Stimulated activated CD8-positive, alpha-beta memory T cell treated with anti-CD3 and anti-CD28 coated beads, Interleukin-4, amount 100 ng/mL, for 48 hours (primary cell): ENCODE measurements around the gene MMEL1.

Experiments
- DNase-seq: peaks from one replicate; pipeline ENCODE4 v3.0.0-alpha.2; 2020

The MMEL1 gene

DNA sequence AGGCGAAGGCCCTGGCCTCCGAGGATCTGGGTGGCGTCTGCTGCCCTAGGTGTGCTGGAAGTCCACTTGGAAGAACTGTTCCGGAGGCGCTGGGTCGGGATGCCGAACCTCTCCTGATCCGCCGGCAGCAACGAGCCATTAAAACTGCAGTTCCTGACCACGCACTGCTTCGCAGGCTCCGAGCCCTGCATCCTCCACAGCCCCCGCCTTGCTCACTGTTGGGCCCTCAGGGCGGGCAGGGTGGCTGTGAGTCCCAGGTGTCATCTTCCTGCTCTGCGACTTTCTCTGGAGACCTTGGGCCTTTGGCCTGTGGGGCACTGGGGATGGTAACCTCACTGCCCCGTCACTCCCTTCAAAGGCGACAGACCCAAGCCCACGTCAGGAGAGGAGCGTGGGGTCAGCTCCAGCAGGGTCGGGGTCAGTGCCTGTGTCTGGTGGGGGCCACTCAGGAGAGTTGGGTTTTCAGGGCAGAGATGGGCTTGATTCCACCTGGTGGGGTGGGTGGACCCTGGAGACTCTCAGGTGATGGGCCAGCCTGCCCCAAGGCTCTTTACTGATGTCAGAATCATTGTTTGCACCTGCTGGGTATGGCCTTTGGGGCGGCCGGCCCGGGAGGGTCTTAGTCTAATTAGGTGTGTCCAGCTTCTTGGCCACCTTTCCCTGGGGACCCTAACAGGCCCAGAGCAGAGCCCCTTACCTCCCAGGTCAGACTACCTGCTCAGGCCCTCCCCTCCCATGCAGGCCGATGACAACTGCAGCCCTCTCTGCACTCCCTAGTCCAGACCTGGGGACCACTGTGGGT, 43.2 kb downstream of the MMEL1 start:
- no peak for DNase-seq

DNA sequence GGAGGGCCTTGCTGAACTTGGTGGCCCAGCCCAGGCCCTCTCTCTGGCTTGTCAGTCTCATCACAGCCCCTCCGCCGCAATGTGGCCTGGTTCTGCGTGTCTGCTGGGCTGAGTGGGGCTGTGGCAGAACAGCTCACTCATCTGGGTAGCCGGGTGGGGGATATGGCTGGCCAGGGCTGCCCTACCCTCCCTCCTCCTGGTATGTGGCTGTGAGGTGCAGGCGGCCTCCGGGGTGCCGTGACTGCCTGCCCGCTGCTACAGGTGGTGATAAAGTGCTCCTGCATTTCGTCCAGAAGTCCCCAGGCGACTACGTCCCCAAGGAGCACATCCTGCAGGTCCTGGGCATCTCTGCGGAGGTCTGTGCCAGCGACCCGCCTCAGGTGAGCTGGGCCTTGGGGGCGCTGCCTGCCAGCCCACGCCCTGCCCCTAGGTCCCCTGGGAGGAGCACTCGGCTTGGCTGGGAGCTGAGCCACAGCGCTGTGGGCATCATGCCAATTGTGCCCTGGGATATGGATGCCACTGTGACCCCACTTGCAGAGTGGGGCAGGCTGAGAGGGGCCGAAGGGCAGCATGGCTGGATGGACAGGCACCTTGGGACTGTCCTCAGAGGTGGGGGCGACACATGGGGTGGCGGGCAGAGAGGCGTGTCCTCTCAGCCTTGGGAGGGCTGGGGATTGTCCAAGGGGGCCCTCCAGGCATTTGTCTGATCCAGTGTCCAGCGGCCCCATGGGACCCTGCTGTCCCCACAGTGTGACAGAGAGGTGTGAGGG, 44.0 kb downstream of the MMEL1 start:
- DNase-seq, result no peak

DNA sequence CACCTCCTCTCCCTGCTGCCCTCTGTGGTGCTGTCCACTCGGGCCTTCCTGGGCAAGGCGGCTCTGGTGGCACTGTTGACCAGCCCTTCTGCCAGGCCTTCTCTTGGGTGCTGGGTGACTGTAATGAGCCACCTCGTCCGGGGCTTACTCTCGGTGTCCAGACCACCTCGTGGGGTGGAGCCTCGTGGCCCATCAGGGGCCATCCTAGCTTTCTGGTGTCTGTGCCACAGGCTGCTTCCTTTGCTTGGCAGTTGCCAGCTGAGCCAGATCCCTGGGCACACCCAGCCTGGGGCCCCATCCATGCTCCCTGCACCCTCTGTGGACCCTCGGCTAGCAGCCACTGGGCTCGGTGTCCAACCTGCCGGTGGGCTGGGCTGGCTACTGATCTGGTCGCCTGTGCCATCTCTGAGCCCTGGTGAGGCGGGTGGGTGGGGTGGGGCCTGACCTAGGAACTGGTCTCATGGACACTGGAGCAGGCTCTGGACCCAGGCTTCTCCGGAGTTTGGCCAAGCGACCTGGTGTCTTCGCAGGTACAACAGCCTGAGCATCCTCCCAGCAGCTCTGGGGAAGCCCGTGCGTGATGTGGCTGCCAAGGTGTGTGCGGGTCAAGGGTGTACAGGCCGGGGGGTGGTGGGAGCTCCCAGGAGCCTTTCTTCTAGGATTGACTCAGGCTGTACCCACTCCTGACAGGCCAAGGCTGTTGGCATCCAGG, 44.8 kb downstream of the MMEL1 start:
- no peak for DNase-seq

DNA sequence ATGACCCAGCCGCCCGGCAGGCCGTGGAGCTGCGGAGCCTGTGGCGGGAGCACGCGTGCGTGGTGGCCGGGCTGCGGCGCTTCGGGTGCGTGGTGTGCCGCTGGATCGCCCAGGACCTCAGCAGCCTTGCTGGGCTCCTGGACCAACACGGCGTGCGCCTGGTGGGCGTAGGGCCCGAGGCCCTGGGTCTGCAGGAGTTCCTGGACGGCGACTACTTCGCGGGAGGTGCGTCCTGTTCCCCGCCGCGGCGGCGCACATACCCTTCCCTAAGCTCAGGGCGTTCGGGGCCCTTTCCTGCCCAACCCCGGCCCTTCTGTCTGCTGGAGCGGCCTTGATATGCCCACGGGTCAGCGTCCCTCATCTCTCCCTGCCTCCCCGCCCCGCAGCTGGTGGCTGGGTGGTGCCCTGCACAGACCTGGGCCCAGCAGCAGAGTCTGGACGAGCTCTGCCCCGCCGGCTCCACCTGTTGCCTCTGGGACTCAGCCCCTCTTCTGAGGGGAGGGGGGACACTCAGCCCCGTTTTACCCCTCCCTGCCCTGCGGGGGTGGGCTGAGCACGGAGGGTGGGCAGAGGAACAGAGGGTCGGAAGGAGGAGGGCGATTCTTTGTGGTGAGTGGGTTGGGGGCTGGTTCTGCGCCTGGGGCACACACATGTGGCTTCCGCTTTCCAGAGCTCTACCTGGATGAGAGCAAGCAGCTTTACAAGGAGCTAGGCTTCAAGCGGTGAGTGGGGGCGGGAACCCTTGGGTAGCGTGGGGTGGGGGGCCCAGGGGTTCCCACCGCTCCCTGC, 45.6 kb downstream of the MMEL1 start:
- DNase-seq, result peak; percentile 48

DNA sequence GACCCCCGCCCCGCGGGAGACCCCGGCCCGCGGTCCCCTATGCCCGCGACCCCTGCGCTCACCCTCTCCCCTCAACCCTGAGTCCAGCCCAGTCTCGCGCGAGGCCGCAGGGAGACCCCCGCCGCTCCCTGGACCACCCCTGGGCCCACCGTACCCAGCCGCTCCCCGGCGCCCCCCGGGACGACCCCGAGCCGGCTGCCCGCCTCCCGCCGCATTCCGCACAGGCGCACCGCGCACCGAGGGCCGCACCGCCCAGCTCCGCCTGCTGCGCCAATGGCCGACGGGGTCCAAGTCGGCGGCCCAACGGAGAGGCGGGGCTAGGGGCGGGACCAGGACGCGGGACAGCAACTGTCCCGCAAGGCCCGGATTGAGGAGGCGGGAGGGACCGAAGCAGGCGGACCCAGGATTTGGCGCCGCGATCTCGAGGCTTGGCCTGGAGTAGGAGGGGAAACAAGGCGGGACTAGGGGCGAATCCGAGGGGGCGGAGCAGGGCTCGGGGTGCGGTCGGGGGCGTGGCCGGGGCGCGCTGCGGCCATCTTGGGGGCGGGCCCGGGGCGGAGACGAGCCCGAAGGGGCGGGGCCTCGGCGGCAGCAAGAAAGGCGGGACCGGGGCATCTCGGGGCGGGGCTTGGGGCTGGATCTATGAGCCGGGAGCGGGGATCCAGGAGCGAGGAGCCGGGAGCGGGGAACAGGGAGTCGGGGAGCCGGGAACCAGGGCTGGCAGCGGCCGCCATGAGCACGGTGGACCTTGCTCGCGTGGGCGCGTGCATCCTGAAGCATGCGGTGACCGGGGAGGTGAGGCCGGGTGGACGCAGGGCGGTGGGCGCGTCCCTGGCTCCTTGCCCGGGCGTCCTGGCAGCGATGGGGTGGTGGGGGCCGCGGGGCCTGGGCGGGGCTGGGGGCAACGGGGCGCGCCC, 46.4 kb downstream of the MMEL1 start, which contains the start of gene PRXL2B:
PRXL2B (plus strand) TSS at position 624 of the 917 bp plus-strand sequence; CDS start at position 733, 109 bp downstream.
- DNase-seq, result peak; percentile 99

DNA sequence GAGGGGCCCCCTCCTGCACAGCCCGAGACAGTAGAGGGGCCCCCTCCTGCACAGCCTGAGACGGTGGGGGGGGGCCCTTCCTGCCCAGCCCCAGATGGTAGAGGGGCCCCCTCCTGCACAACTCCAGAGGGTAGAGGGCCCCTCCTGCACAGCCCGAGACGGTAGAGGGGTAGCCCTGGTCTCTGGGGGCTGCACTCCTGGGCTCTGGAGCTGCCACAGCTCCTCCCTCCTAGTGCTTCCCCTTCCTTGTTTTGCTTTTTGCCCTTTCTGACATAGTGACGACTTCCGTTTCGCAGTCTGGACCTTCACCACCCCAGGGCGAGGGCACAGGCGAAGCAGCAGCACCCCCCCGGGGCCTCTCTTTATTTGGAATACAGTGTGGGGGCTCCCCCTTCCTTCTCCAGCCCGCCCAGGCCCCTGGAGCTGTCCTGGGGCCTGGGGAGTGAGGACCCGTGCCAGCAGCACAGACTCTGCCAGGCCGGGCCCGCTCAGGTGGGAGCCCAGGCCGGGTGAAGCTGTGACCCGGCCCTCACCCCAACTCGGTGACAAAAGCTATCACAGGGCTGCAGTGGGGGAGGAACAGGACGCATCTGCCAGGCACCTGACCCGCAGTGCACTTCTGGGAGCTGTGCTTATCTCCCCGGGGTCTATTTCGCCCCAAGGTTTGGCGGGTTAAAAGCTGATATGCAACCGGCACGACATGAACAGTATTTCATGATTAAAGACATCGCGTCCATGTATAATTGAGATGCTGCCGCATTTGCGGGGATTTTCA, 47.3 kb downstream of the MMEL1 start:
- DNase-seq, result peak; percentile 78

DNA sequence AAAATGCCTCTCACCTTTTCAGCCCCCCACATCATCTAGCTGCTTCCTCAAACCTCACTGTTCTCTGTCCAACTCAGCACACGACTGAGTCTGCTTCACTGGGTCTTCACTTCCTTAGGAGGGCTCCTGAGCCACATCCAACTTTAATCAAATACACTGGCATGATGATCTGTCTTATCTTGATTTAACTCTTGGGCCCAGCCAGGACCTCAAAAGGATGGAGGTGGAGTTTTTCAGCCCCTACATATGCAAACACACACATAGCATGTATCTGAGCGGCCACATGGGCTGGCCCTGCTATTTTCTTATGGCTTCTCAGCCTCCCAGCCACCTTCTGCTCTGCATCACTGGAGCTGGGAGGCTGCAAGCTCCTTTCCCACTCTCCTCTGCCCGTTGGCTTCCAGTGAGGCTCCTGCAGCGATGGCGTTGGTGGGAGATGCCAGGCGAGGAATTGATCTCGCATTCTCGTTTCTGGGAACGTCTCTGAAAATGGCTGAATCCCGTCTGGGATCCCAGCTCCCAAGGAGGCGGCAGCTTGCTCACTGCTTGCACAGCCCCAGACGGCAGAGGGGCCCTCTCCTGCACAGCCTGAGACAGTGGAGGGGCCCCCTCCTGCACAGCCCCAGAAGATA, 48.0 kb downstream of the MMEL1 start:
- peak; percentile 34 for DNase-seq

DNA sequence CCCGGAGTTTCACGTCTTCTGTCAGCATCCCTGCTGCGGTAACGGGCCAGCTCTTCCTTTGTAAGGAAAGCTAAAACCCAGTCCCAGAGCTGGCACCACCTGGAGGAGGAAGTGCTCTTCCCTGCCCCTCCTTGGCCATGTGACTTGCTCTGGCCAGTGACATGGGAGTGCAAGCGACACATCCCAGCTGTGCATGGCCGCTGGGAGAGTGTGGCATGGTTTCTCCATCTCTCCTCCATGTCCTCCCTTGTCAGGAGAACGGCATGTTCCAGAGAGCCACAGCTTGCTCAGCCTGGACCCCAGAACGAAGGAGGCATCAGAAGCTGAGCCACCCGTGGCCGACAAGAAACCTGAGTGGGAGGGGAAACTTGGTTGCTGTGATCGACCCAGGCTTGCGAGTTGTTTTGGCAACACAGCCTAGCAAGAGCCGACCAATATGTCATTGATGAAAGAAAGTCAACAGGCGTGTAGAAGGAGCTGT, 48.9 kb downstream of the MMEL1 start:
- DNase-seq, result peak; percentile 41

DNA sequence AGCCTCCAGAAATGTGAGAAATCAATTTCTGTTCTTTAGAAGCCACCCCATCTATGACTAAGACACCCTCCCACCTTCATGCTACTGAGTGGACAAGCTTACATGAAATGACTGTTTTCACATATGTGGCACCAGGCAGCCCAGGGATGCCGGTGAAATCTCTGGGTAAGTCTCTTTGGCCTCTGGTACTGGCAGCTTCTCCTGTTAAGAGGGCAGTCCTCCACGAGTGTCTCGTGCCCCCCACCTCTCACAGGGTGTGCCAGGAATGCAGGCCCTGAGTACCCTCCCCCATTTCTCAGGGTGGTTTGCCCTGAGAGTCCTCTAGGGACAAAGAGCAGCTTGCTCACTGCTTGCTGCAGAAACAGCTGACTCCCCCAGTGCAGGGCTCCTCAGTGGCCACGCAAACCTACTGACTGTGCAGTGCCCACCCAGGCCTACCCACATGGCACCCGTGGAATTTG, 49.5 kb downstream of the MMEL1 start:
- peak; percentile 41 for DNase-seq

DNA sequence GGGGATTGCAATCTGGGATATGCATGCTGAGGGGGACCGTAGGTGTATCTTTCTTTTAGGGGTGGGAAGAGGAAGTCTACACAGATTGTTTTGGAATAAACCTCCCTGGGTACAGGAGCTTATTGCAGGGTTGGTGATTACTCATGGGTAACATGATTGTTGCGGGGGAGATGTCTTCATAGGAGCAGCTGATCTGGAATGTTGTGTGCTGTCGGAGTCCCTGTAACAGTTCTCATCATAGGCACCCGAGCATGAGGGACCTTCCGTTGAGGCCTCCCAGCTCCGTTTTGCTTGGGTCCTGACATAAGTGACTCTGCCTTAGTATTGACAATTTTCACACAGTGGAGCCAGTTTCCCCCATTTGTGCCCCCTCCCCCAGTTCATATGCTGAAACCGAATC, 50.4 kb downstream of the MMEL1 start:
- no peak for DNase-seq

DNA sequence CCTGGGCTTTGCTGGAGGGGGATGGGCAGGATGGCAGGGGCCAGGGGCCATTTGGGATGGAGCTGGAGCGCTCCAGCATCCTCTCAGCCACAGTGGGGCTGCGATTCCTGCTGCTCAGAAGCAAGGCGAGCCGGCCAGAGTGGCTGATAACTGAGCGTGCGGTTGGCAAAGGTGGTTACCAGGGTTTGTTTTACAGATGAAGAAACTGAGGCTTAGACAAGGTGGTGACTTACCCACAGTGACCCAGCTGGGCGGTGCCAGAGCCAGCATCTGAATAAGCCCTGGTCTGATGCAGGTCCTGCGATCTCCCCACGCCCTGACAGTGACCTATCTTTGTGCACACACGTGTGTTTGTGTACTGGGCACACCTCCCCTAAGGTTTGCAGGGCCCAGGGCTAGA, 52.1 kb downstream of the MMEL1 start:
- no peak for DNase-seq

DNA sequence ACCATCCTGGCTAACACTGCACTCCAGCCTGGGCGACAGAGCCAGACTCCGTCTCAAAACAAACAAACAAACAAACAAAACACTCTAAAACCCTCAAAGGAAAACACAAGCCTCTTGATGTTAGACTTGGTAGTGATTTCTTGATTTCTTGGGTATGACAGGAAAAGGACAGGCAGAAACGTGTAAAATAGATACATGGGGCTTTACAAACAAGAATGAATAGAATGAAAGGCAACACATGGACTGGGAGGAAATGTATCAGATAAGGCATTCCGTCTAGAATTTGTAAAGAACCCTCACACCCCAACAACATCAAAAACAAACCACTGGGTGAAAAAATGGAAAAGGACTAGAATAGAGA, 54.1 kb downstream of the MMEL1 start:
- no peak for DNase-seq

DNA sequence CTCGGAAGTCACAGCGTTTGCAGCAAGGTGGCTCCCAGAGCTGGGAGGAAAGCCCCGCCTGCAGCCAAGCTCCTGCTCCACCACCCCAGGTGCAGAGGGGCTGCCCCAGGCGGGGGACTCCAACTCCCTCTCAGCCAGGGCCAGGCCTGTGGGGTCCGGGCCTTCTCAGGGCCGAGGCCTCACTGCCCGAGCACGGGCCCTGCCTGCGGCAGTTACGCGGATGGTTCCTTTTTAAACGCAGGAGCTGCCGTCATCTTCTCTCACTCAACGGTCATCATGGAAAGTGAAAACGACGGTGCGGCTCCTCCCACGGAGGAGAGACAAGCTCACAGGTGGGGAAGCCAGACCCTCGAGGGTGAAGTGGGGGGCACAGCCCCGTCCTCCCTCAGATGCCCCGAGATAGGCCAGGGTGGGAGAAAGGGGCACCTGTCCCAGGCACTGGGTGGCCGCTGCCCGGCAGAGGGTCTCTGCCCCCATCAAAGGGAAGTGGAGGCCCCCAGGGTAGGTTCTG, 55.2 kb downstream of the MMEL1 start:
- peak; percentile 57 for DNase-seq

DNA sequence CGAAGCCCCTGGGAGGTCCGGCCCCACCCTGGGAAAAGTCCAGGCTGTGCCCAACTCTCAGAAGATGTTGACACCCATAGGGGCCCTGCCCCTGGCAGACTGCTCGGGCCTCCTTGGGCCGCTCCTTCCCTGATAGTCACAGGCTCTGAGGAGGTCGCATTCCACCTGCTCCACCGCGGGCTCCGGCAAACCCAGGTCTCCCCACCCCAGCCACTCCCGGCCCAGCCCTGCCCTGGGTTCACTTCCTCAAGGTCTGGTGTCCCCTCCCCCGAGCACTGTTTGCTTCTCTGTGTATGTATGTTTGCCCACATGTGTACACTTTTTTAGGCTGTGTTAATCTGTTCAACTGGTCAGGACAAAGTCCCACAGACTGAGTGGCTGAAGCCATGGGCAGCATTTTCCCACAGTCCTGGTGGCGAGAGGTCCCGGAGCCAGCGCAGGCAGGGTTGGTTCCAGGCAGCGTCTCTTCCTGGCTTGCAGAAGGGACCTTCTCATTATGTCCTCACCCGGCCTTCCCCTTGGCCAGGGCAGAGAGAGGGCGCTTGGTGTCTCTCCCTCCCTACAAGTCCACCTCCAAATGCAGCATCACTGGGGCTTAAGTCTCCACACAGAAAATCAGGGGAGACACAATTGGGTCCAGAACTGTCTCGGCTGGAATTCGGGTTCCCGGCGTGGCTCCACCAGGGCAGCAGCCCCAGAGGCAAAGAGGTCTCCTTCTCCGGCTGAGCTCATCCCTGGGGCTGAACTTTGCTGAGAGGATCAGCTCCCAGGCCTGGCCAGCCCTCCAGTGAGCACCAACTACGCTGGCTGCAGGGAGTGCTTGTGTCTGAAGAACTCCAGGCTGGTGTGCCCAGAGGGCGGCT, 56.8 kb downstream of the MMEL1 start:
- DNase-seq, result no peak

DNA sequence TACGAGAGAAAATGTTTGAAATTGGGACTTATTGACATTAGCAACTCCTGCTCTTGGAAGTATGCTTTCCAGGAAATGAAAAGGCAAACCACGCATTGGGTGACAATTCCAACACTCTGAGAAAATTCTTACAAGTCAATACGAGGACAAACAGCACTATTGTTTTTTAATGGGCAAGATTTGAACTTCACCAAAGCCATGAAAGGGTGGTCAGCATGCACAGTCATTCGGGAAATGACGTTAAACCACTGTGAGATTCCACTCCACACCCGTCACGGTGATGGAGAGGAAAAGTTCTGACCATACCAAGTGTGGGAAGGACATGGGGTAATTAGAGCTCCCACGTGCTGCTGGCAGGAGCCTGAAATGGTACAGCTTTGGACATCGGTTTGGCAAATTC, 58.5 kb downstream of the MMEL1 start:
- DNase-seq, result no peak

DNA sequence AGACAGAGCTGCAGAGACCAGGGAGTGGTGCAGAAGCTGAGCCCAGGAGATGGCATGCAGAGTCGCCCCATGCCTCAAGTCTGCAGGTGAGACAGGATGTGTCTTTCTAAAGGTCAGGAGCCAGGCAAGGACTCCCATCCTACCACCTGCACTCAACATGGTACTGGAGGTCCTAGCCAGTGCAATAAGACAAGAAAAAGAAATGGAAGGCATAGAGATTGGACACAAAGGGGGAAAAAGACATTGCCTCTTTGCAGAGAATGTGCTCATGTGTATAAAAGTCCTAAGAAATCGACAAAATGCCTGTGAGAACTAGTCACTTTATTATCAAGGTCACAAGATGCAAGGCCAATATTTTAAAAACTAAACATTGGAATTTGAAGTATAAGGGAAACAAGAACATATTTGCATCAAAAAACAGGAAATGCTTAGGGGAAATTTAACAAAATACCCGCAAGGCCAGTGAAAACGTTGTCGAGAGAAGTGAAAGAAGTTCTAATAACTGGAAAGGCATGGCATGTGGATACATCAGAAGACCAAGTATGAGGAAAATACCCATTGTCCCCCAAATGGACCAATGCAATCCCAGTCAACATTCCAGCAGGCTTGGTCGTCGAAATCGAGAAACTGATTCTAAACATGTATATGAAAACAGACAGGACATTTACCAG, 59.4 kb downstream of the MMEL1 start:
- DNase-seq, result no peak

DNA sequence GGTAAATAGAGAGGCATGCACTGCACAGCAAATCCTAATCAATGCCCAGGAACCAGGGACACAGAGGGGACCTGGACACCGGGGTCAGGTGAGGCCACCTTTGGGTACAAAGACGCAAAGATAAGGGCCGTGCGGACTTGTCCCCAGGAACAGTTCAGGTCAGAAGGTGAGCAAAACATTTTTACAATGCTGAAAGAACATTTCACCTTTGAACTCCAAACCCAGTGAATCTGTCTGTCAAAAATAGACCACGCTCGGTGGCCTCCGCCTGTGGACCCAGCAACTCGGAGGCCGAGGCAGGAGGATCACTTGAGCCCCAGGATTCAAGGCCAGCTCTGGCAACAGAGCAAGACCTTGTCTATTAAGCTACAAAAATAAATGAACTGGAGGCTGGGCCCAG, 61.5 kb downstream of the MMEL1 start:
- DNase-seq, result no peak

DNA sequence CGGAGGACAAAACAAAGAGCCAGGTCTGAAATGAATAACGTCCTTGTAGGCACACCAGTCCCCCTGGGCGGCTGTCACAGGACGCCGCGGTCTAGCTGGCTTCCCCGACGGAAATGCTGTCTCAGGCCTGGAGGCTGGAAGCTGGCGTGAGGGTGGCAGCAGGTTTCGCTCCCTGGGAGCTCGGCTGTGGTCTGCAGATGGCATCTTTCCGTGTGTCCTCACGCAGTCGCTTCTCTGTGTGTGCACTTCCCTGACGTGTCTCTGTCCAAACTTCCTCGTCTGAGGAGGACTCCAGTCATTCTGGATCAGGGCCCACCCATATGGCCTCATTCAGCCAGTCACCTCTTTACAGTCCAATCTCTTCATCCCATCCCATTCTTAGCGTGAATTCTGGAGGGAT, 62.5 kb downstream of the MMEL1 start:
- DNase-seq, result no peak
